ENCODE results near the gene MGP. TPM values are rescaled to one million over a fixed set of nuclear protein-coding genes. Genes with fewer than 3 reads are reported as not detected.
A peak's percentile ranks its signal among the peaks of the same experiment; 100 is the strongest.

Gene MGP
- total and polyA plus RNA-seq, 2 of the 4 experiments (the other 2 are of a cell fraction) = 1.4 to 2.7 TPM

- intact Hi-C loops (cut with micrococcal nuclease) = loop anchor here (5.0 to 10.0 kb wide), 3 partner anchors 211 to 421 kb away; no protein-coding TSS in a partner anchor
- Histone ChIP-seq H3K36me3 (ENCODE audit: control insufficient read depth, insufficient read depth, low read length) (no peaks in the 10 kb centered on the region), H3K4me3 (ENCODE audit: insufficient read depth, low read depth, low read length) (no peak overlapping the region), H3K18ac (ENCODE audit: low read depth, low read length) (peak overlapping the region; percentile 84; the same call in 1 of the 2 replicates), H3K9me1 (ENCODE audit: insufficient read depth, low read length) (no peaks in the 10 kb centered on the region), H2BK15ac (ENCODE audit: low read depth, low read length) (no peak overlapping the region), H4K91ac (ENCODE audit: insufficient read depth, low read depth, low read length) (no peak overlapping the region), H3K56ac (ENCODE audit: extremely low read depth, insufficient read depth, low read length) (no peak overlapping the region), H4K5ac (ENCODE audit: low read depth, low read length) (peak overlapping the region; percentile 44; the same call in 1 of the 2 replicates), H3K23ac (ENCODE audit: low read depth, low read length) (no peak overlapping the region), H2BK20ac (ENCODE audit: low read depth, low read length) (0 out of 2 replicates have a peak overlapping the region, but pooled peaks have one; percentile 27), H3K9ac (ENCODE audit: low read depth, low read length) (no peak overlapping the region), H3K4me2 (ENCODE audit: low read depth, low read length) (no peak overlapping the region), H2AK9ac (replicated peaks; ENCODE audit: low read depth, low read length, poor library complexity) (no peak overlapping the region), H4K8ac (ENCODE audit: low read depth in 2 of 2, low read length in 2 of 2) (no peak overlapping the region), H3K79me1 (ENCODE audit: low read depth in 1 of 2, low read length in 2 of 2) (no peaks in the 10 kb centered on the region), H3K27ac (ENCODE audit: insufficient read depth, low read length) (no peak overlapping the region), H3K14ac (replicated peaks; ENCODE audit: low read depth, low read length) (no peak overlapping the region), H2BK120ac (ENCODE audit: low read depth, low read length) (no peak overlapping the region), H2AK5ac (ENCODE audit: low read depth, low read length) (no peak overlapping the region), H3K9me3 (ENCODE audit: control insufficient read depth, insufficient read depth, low read length) (no peaks in the 10 kb centered on the region), H3K27me3 (ENCODE audit: control insufficient read depth, insufficient read depth, low read length) (no peaks in the 10 kb centered on the region), H2BK5ac (ENCODE audit: low read depth, low read length, poor library complexity, severe bottlenecking) (no peak overlapping the region), H3K4ac (ENCODE audit: low read depth, low read length) (no peak overlapping the region), H2AFZ (replicated peaks; ENCODE audit: low read length, poor library complexity) (no peak overlapping the region), H3K4me1 (ENCODE audit: control insufficient read depth, insufficient read depth, low read length) (peaks cover 3% of the 10 kb centered on the region; the same call in 1 of the 2 replicates), H4K20me1 (ENCODE audit: insufficient read depth, low read length) (no peaks in the 10 kb centered on the region)
- DNase-seq = no peak
- no TSS peak for BruUV-seq (replicated peaks)
- TF ChIP-seq CEBPB (IDR thresholded peaks at IDR 0.05; ENCODE audit: low read depth, low read length) (no peak), CHD1 (IDR thresholded peaks at IDR 0.05; ENCODE audit: low read depth, low read length) (no peak), NFE2L2 (IDR thresholded peaks at IDR 0.05; ENCODE audit: low read depth, low read length) (no peak)
- TF ChIP-seq, protein P1, sequence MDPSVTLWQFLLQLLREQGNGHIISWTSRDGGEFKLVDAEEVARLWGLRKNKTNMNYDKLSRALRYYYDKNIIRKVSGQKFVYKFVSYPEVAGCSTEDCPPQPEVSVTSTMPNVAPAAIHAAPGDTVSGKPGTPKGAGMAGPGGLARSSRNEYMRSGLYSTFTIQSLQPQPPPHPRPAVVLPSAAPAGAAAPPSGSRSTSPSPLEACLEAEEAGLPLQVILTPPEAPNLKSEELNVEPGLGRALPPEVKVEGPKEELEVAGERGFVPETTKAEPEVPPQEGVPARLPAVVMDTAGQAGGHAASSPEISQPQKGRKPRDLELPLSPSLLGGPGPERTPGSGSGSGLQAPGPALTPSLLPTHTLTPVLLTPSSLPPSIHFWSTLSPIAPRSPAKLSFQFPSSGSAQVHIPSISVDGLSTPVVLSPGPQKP (IDR thresholded peaks at IDR 0.05; ENCODE audit: borderline replicate concordance, low read depth, low read length) = no peak
- no peak for ATAC-seq (ENCODE audit: low read depth)
- dilution Hi-C loops (cut with HindIII; ENCODE audit: low sequenced_read_pairs, unreplicated experiment) = no loop called here
- ChIA-PET CTCF (interaction anchor here (0.6 to 1.5 kb wide), 7 partner anchors 9 to 736 kb away, joined by 3 to 13 read pairs (median 3); partner anchors contain the start of gene SMCO3), POLR2A (ENCODE audit: unreplicated experiment) (interaction anchor here (0.6 to 1.0 kb wide), 2 partner anchors 43 to 148 kb away, joined by 4 read pairs; partner anchors contain the start of genes C12orf60 and WBP11)
- WGBS, 2 experiments (ENCODE audit: extremely low coverage in 2 of 2, insufficient read length in 1 of 2) = no CpG with 5 or more reads among the region's 3 CpGs
- in situ Hi-C loops (cut with MboI; ENCODE audit: low sequenced_read_pairs) = no loop called here
These were observed 39.5 kb downstream of the MGP start for GRCh38 chr12:14846042-14846587.

Data from IMR-90 (cell line).